Measurements from ENCODE around the gene HNRNPLL. TPM values are rescaled to one million over a fixed set of nuclear protein-coding genes. Genes with fewer than 3 reads are reported as not detected.
A peak's percentile ranks its signal among the peaks of the same experiment; 100 is the strongest.
"Not testable (repeated sequence)": the region's sequence is repeated elsewhere in the genome, so short reads cannot be mapped to it uniquely, and the experiment has no call there.

The HNRNPLL gene
- total RNA-seq = 100 to 1,000 TPM; 103 to 105 TPM
- 10 to 100 TPM; 71.2 to 74.9 TPM for polyA plus RNA-seq

DNA sequence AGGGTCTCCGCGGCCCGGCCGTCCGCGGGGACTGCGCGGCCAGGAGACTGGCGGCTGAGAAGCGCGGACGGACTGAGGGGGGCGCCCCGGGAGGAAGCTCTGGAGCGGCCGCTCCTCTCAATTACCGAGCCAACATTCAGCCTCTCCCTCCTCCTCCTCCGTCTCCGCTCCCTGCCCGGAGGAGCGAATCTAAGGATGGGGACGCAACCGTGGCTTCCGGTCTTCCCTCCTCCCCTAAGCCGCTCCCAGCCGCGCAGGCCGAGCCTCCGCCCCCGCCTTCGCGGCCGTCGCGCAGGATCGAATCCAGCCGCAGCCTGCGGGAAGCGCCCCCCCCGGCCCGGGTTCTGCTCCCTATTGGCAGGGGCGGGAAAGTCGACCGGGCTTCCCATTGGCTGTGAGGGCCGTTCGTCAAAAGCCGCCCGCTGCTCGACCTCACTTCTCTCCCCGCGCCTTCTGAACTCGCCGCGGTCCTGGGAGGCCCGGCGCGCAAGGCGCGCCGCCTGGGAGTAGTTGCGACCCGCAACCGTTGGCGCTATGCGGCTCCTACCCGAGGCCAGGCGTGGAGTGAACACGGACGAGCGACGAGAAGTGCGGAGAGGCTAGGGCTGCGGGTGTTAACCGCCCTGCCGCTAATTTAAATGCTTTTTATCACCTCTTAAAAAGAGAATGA, at the start of gene HNRNPLL:
TSS of gene HNRNPLL (minus strand) at position 197 of the 670 bp plus-strand sequence. CDS start 302 bp downstream, outside the sequence.
- H3K4me3 ChIP-seq (ENCODE audit: low read length in 2 of 2) = peak within 1 kb of the TSS; percentile 64 to 71
- peaks cover 46% of the 10 kb centered on the region for H3K4me1 ChIP-seq (ENCODE audit: insufficient read depth, low read length)
- no peaks in the 10 kb centered on the region for H3K36me3 ChIP-seq (ENCODE audit: insufficient read depth, low read length)
- peak within 1 kb of the TSS; percentile 96 to 98 (median 98) for H3K4me3 Mint-ChIP-seq
- H3K9me3 Mint-ChIP-seq = no peaks in the 10 kb centered on the region
- H3K27me3 Mint-ChIP-seq = peaks cover 0 to 2% of the 10 kb centered on the region in 2 donors
- peaks cover 0 to 20% of the 10 kb centered on the region in 2 donors for H3K36me3 Mint-ChIP-seq
- CTCF ChIA-PET (ENCODE audit: partially characterized antibody) = interaction anchor here (0.6 to 14.1 kb wide), 28 partner anchors 9 to 138 kb away, joined by 3 to 268 read pairs (median 9); partner anchors contain the start of gene GALM
- H3K27ac Mint-ChIP-seq = peak within 1 kb of the TSS; percentile 81 to 99 (median 97)
- peak; percentile 92 to 94 (median 92) for DNase-seq
- H3K27ac ChIP-seq (ENCODE audit: low read depth, low read length) = peak within 1 kb of the TSS; percentile 89
- H3K4me1 Mint-ChIP-seq = peaks cover 28 to 51% (median 40%) of the 10 kb centered on the region in 4 donors
- POLR2A ChIA-PET (ENCODE audit: partially characterized antibody) = interaction anchor here (0.7 to 19.5 kb wide), 28 partner anchors 8 to 151 kb away, joined by 3 to 332 read pairs (median 9); partner anchors contain the start of genes GALM and SRSF7
- H3K27me3 ChIP-seq (ENCODE audit: insufficient read depth, low read length) = no peaks in the 10 kb centered on the region
- H3K9me3 ChIP-seq (ENCODE audit: control insufficient read depth in 1 of 2, low read length in 2 of 2) = no peaks in the 10 kb centered on the region
- intact Hi-C loops (cut with micrococcal nuclease) = loop anchor here (1.0 to 10.0 kb wide), 11 partner anchors 9 to 522 kb away; partner anchors contain the start of genes SOS1 and SRSF7

- Histone ChIP-seq H3K9me3 (ENCODE audit: control insufficient read depth in 1 of 2, low read length in 2 of 2) (no peaks in the 10 kb centered on the region), H3K36me3 (ENCODE audit: insufficient read depth, low read length) (no peaks in the 10 kb centered on the region), H3K4me3 (ENCODE audit: low read length in 2 of 2) (no peak overlapping the region), H3K4me1 (ENCODE audit: insufficient read depth, low read length) (peaks cover 60% of the 10 kb centered on the region), H3K27ac (ENCODE audit: low read depth, low read length) (no peak overlapping the region), H3K27me3 (ENCODE audit: insufficient read depth, low read length) (no peaks in the 10 kb centered on the region)
- POLR2A ChIA-PET (ENCODE audit: partially characterized antibody) = interaction anchor here (0.8 to 8.3 kb wide), 2 partner anchors 14 to 47 kb away, joined by 3 to 164 read pairs; partner anchors contain the start of gene GALM
- H3K4me3 Mint-ChIP-seq = no peak overlapping the region
- H3K4me1 Mint-ChIP-seq = peaks cover 41 to 71% (median 54%) of the 10 kb centered on the region in 4 donors
- H3K9me3 Mint-ChIP-seq = no peaks in the 10 kb centered on the region
- DNase-seq = no peak
- H3K36me3 Mint-ChIP-seq = peaks cover 0 to 4% of the 10 kb centered on the region in 2 donors
- intact Hi-C loops (cut with micrococcal nuclease) = no loop called here
- H3K27me3 Mint-ChIP-seq = no peaks in the 10 kb centered on the region
- CTCF ChIA-PET (ENCODE audit: partially characterized antibody) = interaction anchor here (1.0 kb wide), 1 partner anchor 56 kb away, joined by 3 read pairs; no protein-coding TSS in a partner anchor
- H3K27ac Mint-ChIP-seq = peak overlapping the region in 6 of 7 donors; percentile 8 to 76 (median 57)
These were observed 48.0 kb upstream of the HNRNPLL start for GRCh38 chr2:38650717-38651116.

GRCh38 chr2:38650012-38650411, 47.3 kb upstream of the HNRNPLL start:
- no peaks in the 10 kb centered on the region for H3K27me3 ChIP-seq (ENCODE audit: insufficient read depth, low read length)
- Mint-ChIP-seq H3K4me1 (peaks cover 37 to 65% (median 51%) of the 10 kb centered on the region in 4 donors), H3K36me3 (peaks cover 0 to 4% of the 10 kb centered on the region in 2 donors), H3K4me3 (peak overlapping the region in 1 of 8 donors; percentile 33), H3K27ac (peak overlapping the region in 3 of 7 donors; percentile 39 to 67 (median 64)), H3K9me3 (no peaks in the 10 kb centered on the region), H3K27me3 (no peaks in the 10 kb centered on the region)
- H3K27ac ChIP-seq (ENCODE audit: low read depth, low read length) = no peak overlapping the region
- ChIA-PET POLR2A (ENCODE audit: partially characterized antibody) (interaction anchor here (8.3 kb wide), 1 partner anchor 15 kb away, joined by 164 read pairs; the partner anchor contains the start of gene GALM), CTCF (ENCODE audit: partially characterized antibody) (interaction anchor here (1.0 kb wide), 1 partner anchor 56 kb away, joined by 3 read pairs; no protein-coding TSS in a partner anchor)
- peaks cover 56% of the 10 kb centered on the region for H3K4me1 ChIP-seq (ENCODE audit: insufficient read depth, low read length)
- no peaks in the 10 kb centered on the region for H3K9me3 ChIP-seq (ENCODE audit: control insufficient read depth in 1 of 2, low read length in 2 of 2)
- no peaks in the 10 kb centered on the region for H3K36me3 ChIP-seq (ENCODE audit: insufficient read depth, low read length)
- intact Hi-C loops (cut with micrococcal nuclease) = no loop called here
- DNase-seq = no peak
- no peak overlapping the region for H3K4me3 ChIP-seq (ENCODE audit: low read length in 2 of 2)

DNA sequence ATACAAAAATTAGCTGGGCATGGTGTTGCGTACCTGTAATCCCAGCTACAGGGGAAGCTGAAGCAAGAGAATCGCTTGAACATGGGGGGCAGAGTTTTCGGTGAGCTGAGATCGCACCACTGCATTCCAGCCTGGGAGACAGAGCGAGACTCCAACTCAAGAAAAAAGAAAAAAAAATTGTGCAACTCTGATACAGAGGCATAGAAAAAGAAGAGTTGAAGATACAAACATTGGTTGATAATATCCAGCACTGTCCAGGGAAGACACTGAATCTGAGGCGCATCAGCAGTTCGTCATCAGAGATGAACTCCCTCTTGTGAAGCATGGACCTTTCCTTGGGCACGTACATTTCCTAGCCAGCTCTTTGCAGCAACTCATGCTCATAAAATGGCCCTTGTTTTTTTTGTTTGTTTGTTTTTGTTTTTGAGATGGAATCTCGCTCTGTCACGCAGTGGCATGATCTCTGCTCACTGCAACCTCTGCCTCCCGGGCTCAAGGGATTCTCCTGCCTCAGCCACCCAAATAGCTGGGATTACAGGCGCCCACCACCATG, 46.5 kb upstream of the HNRNPLL start:
- Mint-ChIP-seq H3K27ac (peak overlapping the region in 1 of 7 donors; percentile 29), H3K27me3 (no peaks in the 10 kb centered on the region), H3K36me3 (peaks cover 0 to 4% of the 10 kb centered on the region in 2 donors), H3K4me1 (peaks cover 31 to 64% (median 49%) of the 10 kb centered on the region in 4 donors), H3K9me3 (no peaks in the 10 kb centered on the region), H3K4me3 (no peak overlapping the region)
- DNase-seq = no peak
- H3K9me3 ChIP-seq (ENCODE audit: control insufficient read depth in 1 of 2, low read length in 2 of 2) = no peaks in the 10 kb centered on the region
- peaks cover 56% of the 10 kb centered on the region for H3K4me1 ChIP-seq (ENCODE audit: insufficient read depth, low read length)
- POLR2A ChIA-PET (ENCODE audit: partially characterized antibody) = interaction anchor here (1.3 to 8.3 kb wide), 2 partner anchors 10 to 15 kb away, joined by 4 to 164 read pairs; partner anchors contain the start of gene GALM
- H3K4me3 ChIP-seq (ENCODE audit: low read length in 2 of 2) = no peak overlapping the region
- no peaks in the 10 kb centered on the region for H3K27me3 ChIP-seq (ENCODE audit: insufficient read depth, low read length)
- no peak overlapping the region for H3K27ac ChIP-seq (ENCODE audit: low read depth, low read length)
- CTCF ChIA-PET (ENCODE audit: partially characterized antibody) = no interaction called here
- no peaks in the 10 kb centered on the region for H3K36me3 ChIP-seq (ENCODE audit: insufficient read depth, low read length)
- intact Hi-C loops (cut with micrococcal nuclease) = no loop called here

DNA sequence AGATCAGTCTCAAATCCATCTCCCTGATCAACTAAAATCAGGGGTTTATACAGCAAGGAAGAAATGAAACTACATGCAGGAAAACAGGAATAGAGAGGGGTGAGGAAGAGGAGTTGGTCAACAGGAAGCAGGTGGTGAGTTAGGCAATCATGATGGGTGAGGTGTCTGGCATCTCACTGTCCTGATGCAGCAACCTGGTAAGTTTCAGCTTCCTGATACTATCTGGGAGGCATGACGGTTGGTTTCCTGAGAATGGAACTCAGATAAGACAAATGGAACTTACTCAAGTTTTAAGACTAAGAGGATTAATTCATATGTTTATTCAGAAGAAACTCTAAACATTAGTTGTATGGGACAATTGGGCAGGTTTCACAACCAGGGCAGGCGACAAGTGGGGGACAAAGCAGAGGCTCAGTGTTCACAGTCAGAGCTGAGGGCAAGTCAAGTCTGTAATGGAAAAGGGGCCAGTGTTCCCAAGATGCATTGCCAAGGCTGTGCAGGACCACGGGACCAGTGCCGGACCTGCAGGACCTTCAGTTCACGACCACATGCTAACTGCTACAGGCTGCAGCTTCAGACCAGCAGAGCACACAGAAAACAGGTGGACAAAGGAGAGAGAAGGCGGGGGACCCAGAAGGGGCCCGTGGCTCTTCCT, 45.5 kb upstream of the HNRNPLL start:
- intact Hi-C loops (cut with micrococcal nuclease) = no loop called here
- H3K4me1 ChIP-seq (ENCODE audit: insufficient read depth, low read length) = peaks cover 55% of the 10 kb centered on the region
- no peaks in the 10 kb centered on the region for H3K36me3 ChIP-seq (ENCODE audit: insufficient read depth, low read length)
- Mint-ChIP-seq H3K27me3 (no peaks in the 10 kb centered on the region), H3K4me1 (peaks cover 29 to 64% (median 46%) of the 10 kb centered on the region in 4 donors), H3K9me3 (no peaks in the 10 kb centered on the region), H3K36me3 (peaks cover 0 to 4% of the 10 kb centered on the region in 2 donors), H3K4me3 (peak overlapping the region in 4 of 8 donors; percentile 1 to 74 (median 50)), H3K27ac (peak overlapping the region in 6 of 7 donors; percentile 26 to 83 (median 48))
- no peaks in the 10 kb centered on the region for H3K27me3 ChIP-seq (ENCODE audit: insufficient read depth, low read length)
- no peak overlapping the region for H3K4me3 ChIP-seq (ENCODE audit: low read length in 2 of 2)
- ChIA-PET POLR2A (ENCODE audit: partially characterized antibody) (interaction anchor here (1.3 to 8.3 kb wide), 4 partner anchors 11 to 103 kb away, joined by 4 to 164 read pairs (median 9); partner anchors contain the start of genes GALM and SRSF7), CTCF (ENCODE audit: partially characterized antibody) (no interaction called here)
- DNase-seq = no peak
- H3K27ac ChIP-seq (ENCODE audit: low read depth, low read length) = no peak overlapping the region
- no peaks in the 10 kb centered on the region for H3K9me3 ChIP-seq (ENCODE audit: control insufficient read depth in 1 of 2, low read length in 2 of 2)

- Mint-ChIP-seq H3K4me1 (peaks cover 21 to 47% (median 31%) of the 10 kb centered on the region in 4 donors), H3K4me3 (peak overlapping the region; percentile 68 to 89 (median 77)), H3K27ac (peak overlapping the region; percentile 73 to 97 (median 95))
- H3K27me3 ChIP-seq (ENCODE audit: insufficient read depth, low read length); H3K36me3 ChIP-seq (ENCODE audit: insufficient read depth, low read length); H3K9me3 ChIP-seq (ENCODE audit: control insufficient read depth in 1 of 2, low read length in 2 of 2); H3K36me3 Mint-ChIP-seq; intact Hi-C loops (cut with micrococcal nuclease); H3K27me3 Mint-ChIP-seq; H3K9me3 Mint-ChIP-seq: not testable (repeated sequence)
- Histone ChIP-seq H3K4me3 (ENCODE audit: low read length in 2 of 2) (peak overlapping the region in 1 of 2 donors; percentile 12), H3K27ac (ENCODE audit: low read depth, low read length) (peak overlapping the region; percentile 51), H3K4me1 (ENCODE audit: insufficient read depth, low read length) (peaks cover 37% of the 10 kb centered on the region)
- DNase-seq = peak; percentile 44 to 64 (median 61)
- ChIA-PET POLR2A (ENCODE audit: partially characterized antibody) (interaction anchor here (0.7 to 7.8 kb wide), 12 partner anchors 9 to 55 kb away, joined by 3 to 73 read pairs (median 6); partner anchors contain the start of genes GALM and HNRNPLL), CTCF (ENCODE audit: partially characterized antibody) (interaction anchor here (0.7 to 3.4 kb wide), 8 partner anchors 9 to 63 kb away, joined by 3 to 15 read pairs (median 5); partner anchors contain the start of gene GALM)
These were observed 41.2 kb upstream of the HNRNPLL start for GRCh38 chr2:38643683-38644511.
